ENCODE results near the gene ALPG. TPM values are rescaled to one million over a fixed set of nuclear protein-coding genes. Genes with fewer than 3 reads are reported as not detected.
A peak's percentile ranks its signal among the peaks of the same experiment; 100 is the strongest.
"Not testable (repeated sequence)": the region's sequence is repeated elsewhere in the genome, so short reads cannot be mapped to it uniquely, and the experiment has no call there.

The ALPG gene
- total RNA-seq, 2 donors from 2014 or later: not detected

- H3K27me3 Mint-ChIP-seq (ENCODE audit: insufficient read depth); H3K9ac ChIP-seq (ENCODE audit: extremely low read depth, low read length, poor library complexity, severe bottlenecking); H3K4me1 Mint-ChIP-seq; H3K36me3 ChIP-seq (ENCODE audit: control insufficient read depth, insufficient read depth, low read length); H3K4me1 ChIP-seq (ENCODE audit: control insufficient read depth, insufficient read depth, low read length); H3K9me3 ChIP-seq (ENCODE audit: control insufficient read depth, low read length); DNase-seq; H3K4me3 Mint-ChIP-seq; H3K4me3 ChIP-seq (ENCODE audit: low read length); H3K9me3 Mint-ChIP-seq; H3K27ac ChIP-seq (ENCODE audit: low read depth, low read length); H3K27ac Mint-ChIP-seq; H3K36me3 Mint-ChIP-seq (ENCODE audit: low read depth); H3K27me3 ChIP-seq (ENCODE audit: control insufficient read depth, insufficient read depth, low read length, poor library complexity, severe bottlenecking): not testable (repeated sequence)
- 83 to 92% methylated on average over 2 to 12 of the region's 12 CpGs for WGBS, 2 experiments (ENCODE audit: insufficient coverage in 1 of 2, insufficient read length in 1 of 2)
- peak; percentile 35 for TF ChIP-seq CTCF (conservative IDR thresholded peaks at IDR 0.05)
Observed at GRCh38 chr2:232363064-232363783, 43.4 kb upstream of the ALPG start.

- Mint-ChIP-seq H3K27ac (no peak overlapping the region), H3K9me3 (peaks cover 8% of the 10 kb centered on the region), H3K4me3 (no peak overlapping the region), H3K27me3 (ENCODE audit: insufficient read depth) (no peaks in the 10 kb centered on the region), H3K4me1 (peaks cover 10% of the 10 kb centered on the region), H3K36me3 (ENCODE audit: low read depth) (no peaks in the 10 kb centered on the region)
- no peak overlapping the region for H3K27ac ChIP-seq (ENCODE audit: low read depth, low read length)
- H3K9me3 ChIP-seq (ENCODE audit: control insufficient read depth, low read length): no peaks in the 10 kb centered on the region
- DNase-seq: no peak
- H3K4me1 ChIP-seq (ENCODE audit: control insufficient read depth, insufficient read depth, low read length): no peaks in the 10 kb centered on the region
- H3K36me3 ChIP-seq (ENCODE audit: control insufficient read depth, insufficient read depth, low read length): no peaks in the 10 kb centered on the region
- no peak for TF ChIP-seq CTCF (conservative IDR thresholded peaks at IDR 0.05)
- no peak overlapping the region for H3K4me3 ChIP-seq (ENCODE audit: low read length)
- H3K9ac ChIP-seq (ENCODE audit: extremely low read depth, low read length, poor library complexity, severe bottlenecking): no peak overlapping the region
- H3K27me3 ChIP-seq (ENCODE audit: control insufficient read depth, insufficient read depth, low read length, poor library complexity, severe bottlenecking): no peaks in the 10 kb centered on the region
- WGBS, 2 experiments (ENCODE audit: insufficient coverage in 1 of 2, insufficient read length in 1 of 2): 91 to 93% methylated on average over 9 to 14 of the region's 14 CpGs
Observed at GRCh38 chr2:232363784-232364615, 42.6 kb upstream of the ALPG start.

- not testable (repeated sequence) for H3K36me3 Mint-ChIP-seq (ENCODE audit: low read depth); H3K36me3 ChIP-seq (ENCODE audit: control insufficient read depth, insufficient read depth, low read length); H3K27me3 Mint-ChIP-seq (ENCODE audit: insufficient read depth); H3K4me3 Mint-ChIP-seq; H3K9me3 Mint-ChIP-seq; H3K27me3 ChIP-seq (ENCODE audit: control insufficient read depth, insufficient read depth, low read length, poor library complexity, severe bottlenecking); H3K9ac ChIP-seq (ENCODE audit: extremely low read depth, low read length, poor library complexity, severe bottlenecking); H3K4me3 ChIP-seq (ENCODE audit: low read length); H3K27ac Mint-ChIP-seq; H3K4me1 ChIP-seq (ENCODE audit: control insufficient read depth, insufficient read depth, low read length); H3K27ac ChIP-seq (ENCODE audit: low read depth, low read length); H3K4me1 Mint-ChIP-seq; H3K9me3 ChIP-seq (ENCODE audit: control insufficient read depth, low read length)
- DNase-seq: peak; percentile 51
- 90 to 94% methylated on average over 3 to 15 of the region's 18 CpGs for WGBS, 2 experiments (ENCODE audit: insufficient coverage in 1 of 2, insufficient read length in 1 of 2)
Observed at GRCh38 chr2:232364806-232365594, 41.6 kb upstream of the ALPG start.
